Activated CD8-positive, alpha-beta memory T cell treated with anti-CD3 and anti-CD28 coated beads for 1 hour (primary cell): ENCODE data around the gene NELL1.

Experiments
- DNase-seq, 2 donors: peaks; one replicate each; pipeline ENCODE4 v3.0.0-alpha.2; 2020; ENCODE audit warnings: low read depth in 1 of 2; ENCODE audit errors: extremely low read depth in 1 of 2

Gene NELL1

DNA sequence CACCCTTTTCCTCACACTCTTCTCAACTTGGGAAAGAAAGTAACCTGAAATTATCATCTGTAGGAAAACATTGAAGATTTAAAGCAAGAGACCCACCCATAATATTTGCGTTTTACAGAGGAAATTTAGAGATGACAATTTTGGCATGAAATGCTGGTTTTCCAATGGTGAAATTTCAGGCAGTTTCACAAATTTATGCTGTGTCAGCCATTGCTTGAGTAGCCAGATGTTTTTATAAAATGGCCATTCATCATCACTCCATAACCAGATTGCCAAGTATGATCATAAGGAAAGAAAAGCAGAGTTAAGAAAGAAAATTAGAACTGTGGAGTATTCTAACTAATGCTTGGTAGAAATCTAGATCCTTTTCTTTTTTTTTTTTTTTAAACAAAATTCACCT is 732.9 kb downstream of the NELL1 start:
- no peak for DNase-seq

DNA sequence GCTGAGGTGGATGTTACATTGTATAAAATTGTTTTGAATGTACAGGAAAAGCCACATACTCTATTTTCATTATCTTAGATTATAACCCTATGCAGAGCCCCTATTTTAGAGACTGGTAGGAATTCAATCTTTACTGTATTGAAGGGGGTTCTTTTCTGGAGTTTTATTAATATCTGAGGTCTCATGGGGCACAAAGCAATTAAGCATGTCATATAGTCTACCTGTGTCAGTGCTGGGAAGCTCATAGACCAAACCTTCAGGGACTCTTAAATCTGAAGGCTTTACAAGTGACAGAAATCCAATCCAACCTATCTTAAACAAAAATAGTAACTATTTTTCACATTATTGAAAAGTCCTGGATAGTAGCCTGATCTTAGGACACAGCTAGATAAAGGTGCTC is 733.7 kb downstream of the NELL1 start:
- DNase-seq = no peak

DNA sequence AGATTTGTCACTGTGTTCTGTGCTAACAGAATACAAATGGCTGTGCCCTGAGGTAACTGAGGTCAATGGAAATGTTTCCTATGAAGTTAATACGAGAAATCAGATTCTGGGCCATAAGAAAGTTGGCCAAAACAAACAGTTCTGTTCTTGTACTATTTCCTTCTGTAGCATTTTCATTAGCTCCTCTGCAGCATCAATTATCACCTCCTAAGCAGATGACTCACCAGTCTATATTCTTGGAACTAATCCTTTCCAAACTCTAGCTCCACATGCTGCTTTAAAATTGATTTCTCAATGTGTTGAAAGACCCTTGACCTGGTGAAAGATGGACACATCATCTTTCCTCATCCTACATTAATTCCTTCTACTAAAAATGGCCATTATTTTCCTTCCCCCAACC is 736.0 kb downstream of the NELL1 start:
- no peak for DNase-seq

DNA sequence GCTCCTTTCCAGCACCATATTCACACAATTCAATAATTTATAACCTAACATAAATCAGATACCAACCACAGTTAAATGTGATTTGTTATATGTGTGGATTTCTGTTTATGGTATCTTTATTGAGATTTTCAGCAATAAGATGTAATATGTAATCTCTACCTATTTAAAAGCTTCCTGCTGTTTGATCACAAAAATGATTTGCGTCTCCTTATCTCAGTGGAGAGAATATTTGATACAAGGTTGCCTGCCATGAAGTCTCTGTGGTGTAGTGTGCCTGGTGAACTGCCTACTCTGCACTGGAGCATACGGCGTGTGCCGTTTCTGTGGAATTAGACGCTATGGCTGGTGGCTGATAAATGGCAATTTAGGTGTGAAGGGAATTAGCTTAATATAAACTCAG is 741.1 kb downstream of the NELL1 start:
- DNase-seq = no peak

DNA sequence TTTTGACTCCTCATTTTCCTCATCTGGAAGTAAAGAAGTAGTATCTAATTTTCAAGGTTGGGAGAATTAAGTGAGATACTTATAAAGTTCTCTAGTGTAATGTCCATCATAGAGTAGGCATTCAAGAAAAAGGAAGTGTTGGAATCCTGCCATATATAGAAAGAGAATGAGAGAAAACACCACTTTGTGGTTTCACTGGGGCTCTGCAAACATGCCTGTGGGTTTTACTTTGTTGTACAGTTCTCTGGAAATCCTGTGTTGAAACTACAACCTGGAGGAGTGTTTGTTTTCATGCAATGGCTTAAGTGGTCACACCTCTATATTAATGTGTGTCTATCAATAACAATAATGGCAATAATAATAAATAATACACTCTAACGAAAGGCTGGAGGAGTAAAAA is 741.7 kb downstream of the NELL1 start:
- no peak for DNase-seq

DNA sequence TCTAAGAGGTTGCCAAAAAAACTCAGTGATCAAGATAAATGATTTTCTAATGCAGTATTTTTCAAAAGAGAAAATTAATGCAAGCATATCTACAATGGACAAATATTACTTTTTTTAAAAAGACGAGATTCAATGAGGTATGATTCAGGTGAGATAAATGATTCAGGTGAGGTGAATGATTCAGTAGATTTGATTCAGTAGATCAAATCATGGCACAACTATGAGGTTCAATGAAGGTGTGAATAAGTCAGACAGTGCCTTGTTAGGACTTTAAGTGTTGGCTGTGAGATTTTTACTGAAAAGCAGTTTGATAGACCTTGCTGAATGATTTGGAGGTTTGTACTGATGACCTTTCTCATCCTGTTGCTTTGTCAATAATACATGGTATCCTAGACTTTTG is 742.2 kb downstream of the NELL1 start:
- DNase-seq = no peak

DNA sequence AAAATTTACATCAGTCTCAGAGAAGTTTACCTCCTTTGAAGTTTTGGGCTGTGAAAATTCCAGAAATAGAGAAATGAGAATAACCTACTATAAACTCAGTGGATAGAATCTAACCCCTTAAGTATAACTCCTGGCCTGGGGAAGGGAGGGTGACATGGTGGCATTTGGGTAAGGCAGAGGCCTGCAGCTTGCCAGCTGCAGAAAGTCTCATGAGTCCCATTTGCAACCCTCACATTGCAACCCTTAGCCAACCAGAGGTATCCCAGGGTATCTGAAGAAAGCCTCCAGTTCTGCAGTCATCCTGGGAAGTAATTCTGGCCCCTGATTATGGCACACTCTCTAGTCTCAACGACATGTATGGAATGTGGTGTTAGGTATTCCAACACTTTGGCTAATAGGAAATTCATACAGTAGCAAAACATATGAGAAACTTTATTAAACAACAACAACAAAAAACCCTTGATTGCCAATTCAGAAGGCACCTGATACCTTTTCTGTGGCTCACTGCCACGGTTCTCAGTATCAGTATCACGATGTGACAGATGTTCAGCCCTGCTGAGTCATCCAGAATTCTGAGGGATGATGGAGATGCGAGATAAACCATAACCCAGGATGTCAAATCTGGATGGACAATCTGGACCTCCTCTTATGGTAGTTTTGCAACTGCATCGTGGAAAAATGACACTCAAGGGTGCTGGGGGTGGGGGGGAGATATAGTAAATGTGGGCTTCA is 743.4 kb downstream of the NELL1 start:
- DNase-seq = no peak

DNA sequence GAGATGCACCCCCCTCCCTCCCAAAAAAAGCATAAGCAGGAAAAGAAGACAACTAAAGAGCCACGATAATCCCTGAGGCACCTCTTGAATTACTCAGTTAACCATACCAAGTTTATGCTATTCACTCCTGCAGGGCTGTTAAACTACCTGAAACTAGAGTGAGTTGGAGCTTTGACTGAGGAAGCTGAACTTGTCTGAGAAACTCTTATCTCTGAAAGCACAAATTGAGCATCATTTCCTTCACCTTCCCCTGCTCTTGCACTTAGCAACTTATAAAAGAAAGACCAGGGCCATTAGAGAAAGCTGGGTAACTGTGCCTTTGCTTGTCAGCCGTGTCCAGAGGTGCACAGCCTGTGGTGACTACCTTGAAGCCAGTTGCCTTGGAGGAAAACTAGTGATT is 745.6 kb downstream of the NELL1 start:
- no peak for DNase-seq

DNA sequence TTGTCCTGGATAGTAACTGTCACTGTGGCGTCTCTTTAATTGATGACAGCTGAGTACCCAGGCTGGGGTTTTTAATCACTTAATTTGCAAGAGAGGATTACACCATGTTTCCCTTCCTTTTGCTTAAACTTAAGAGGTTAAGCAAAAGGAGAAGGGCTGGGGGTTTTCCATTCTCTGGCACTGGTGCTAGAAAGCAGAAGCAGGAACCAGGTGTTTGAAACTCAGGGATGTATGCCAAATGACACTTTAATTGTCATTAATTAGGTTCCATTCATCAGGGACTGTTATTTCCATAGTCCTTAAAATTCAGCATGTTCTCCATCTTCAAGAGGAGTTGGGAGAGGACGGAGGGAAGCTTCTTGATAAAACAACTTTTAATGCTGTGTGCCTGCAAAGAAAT is 746.2 kb downstream of the NELL1 start:
- DNase-seq = no peak

DNA sequence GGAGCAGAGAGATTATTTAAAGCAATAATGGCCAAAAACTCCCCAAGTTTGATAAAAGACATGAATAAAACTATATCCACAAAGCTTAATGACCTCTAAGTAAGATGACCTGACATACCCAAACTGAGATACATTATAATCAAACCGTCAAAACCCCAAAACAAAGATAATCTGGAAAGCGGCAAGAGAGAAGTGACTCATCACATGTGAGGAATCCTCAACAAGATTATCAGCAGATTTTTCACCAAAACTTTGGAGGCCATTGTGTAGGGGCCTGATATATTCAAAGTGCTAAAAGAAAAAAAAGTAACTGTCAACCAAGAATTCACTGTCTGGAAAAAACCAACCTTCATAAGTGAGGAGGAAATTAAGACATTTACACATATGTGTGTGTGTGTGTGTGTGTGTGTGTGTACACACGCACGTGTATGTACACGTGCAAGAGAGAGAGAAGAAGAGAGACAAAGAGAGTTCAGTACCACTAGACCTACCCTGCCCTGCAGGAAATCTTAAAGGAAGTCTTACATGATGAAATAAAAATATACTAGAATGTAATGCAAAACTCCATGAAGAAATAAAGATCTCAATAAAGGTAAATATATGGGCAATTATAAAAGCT is 752.4 kb downstream of the NELL1 start:
- no peak for DNase-seq

DNA sequence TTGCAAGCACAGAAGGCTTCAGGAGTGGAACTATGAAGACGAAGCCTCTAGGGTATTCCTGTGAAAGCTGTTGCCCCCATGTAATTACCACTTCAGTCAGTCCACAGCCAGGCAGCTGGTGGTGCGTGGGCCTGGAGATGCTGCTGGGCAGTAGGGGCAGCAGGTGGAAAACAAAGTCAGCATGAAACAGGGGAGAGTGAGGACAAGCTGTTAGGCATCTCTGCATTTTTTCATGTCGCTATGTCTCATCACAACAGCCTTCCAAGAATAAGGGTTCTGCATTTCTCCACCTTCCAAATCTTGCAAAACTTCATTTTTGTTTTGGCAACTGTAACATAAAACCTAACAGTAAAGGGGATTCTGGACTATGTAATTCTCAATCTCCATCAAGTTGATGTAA is 757.5 kb downstream of the NELL1 start:
- DNase-seq = no peak

DNA sequence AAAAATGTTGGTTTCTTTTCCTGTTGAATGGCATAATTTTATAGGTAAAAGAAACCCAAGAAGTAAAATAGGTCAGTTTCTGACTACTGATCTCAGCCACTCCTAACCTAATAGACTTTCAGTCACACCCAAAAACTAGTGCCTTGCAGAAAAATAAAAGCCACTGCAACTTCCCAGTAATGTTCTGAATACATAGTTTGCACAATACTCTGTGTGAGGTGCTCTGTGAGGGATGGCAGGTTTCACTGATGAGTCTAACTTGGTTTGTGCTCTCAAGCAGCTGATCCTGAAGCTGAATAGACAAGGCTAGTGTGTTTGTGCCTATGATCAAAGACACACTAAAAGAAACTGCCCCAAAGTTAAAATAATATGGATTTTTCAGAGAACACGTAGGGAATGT is 758.3 kb downstream of the NELL1 start:
- DNase-seq = no peak

DNA sequence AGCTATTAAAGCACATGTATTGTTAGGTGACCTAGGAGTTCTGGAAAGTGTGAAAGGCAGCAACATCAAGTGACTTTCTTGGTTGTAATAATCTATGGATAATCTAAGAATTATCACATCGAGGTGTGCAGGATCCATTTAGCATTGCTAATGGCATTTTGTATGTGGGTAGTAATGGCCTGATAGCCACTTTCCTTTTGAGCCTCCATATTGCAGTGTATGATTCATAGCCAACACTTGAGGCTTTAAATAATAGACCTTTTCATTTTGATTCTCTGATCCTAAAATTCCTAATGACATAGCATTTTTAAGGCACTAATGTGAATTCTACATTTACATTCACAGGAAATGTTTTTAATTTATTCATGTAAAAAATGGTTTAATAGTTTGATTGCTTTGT is 759.4 kb downstream of the NELL1 start:
- DNase-seq = no peak

DNA sequence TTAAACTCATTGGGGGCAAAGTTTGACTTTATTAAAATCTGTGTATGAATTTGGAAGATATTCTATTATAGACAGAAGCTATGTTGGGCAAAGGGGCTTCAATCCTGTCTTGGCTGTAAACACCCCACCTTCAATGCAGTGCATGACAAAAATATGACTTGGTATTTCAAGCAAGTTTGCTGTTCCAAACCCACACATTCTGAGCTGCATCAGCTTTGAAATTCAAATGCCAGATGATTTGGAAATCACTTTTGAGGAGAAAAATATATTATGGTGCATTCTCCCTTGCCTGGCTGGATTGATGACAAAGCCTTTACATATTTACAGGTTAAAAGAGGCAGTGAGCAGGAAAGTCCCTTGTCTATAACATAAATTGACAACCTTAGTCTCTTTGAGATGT is 760.0 kb downstream of the NELL1 start:
- no peak for DNase-seq

DNA sequence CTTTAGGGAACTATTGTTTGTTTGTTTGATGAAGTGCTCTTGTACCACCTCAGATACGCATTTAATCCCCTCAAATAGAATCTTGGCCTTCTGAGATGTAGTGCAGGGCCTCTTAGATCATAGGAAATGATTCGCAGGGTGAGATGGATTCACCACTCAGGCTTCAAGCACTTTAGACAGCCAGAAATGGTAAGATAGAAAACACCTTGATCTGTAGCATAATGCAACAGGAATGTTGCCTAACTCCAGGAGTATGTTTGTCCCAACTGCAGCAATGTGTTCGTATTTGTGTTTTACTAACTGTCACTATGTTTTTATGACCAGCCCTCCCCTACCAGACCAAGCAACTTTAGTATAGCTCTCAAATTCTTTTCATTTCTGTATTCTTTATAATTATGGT is 761.2 kb downstream of the NELL1 start:
- DNase-seq = no peak

DNA sequence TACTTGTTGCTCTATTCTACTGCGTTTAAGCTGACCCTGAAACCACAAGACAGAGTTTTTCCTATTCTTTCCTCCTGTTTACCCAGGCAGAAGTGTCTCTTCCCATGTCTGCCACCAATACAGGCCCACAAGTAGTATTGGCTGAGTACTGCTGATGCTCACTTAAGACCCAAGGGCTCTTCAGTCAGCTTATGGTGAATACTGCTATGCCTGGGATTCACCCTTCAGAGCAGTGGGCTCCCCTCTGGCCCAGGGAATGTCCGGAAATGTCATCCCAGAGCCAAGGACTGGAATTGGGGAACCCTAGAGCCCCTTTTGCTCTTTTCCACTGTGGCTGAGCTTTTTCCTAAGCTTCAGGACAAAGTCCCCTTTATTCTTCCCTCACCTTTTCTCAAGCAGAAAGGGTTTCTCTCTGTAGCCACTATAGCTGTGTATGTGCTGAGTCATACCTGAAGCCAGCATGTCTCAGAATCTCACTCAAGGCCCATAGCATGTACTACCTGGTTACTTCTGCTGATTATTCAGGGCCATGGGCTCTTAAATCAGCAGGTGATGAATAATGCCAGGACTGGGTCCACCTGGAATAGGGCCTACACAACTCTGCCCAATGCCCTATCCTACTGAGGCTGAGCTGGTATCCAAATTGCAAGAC is 777.7 kb downstream of the NELL1 start:
- DNase-seq = no peak

DNA sequence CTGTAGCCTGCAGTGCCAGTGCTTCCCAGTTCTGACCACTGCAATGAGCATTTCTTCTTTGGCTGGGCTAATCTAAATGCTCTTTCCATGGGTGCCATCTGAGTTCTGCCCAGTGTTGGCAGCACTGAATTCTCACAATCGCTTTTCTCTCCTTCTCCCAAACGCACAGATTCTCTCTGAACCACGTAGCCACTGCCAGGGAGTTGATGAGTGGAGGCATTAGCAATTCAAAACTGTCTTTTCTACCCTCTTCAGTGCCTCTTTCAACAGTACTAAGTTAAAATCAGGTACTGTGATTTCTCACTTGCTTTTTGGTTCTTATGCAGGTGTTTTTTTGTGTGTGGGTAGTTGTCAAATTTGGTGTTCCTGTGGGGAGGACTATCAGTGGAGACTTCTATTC is 778.5 kb downstream of the NELL1 start:
- no peak for DNase-seq

DNA sequence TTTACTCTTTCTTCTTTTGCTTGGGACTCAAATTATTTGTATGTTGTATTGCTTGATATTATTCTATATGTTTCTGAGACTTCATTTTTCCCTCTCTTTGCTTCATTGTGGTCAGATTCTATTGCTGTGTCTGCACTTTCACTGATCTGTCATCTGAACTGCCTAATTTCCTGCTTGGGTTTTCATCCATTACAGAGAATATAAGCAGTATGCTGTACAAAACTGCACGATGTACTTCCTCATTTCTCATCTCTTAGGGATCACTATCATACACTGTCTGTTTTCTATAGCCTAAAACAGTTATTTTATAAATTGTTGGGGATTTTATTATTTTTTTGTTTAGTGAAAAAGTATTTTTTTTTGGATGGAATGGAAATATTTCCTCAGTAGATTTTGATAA is 786.8 kb downstream of the NELL1 start:
- no peak for DNase-seq

DNA sequence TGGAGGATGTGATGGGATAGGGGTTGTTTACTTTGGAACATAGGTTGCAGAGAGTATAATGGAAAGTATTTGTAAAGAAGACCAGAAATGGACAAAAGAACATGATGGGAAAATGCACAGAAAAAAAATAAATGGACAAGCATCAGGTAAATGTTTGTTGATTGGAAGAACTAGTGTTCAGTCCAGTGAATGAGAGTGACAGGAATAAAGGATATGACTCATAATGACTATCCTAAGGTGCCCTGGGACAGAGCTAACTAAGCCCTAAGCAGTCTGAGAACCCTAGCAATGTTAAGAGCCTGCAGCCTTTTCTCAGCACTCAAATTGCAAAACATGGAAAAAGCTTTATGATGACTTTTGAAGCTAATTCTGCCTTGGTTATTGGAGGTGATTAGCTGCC is 790.7 kb downstream of the NELL1 start:
- DNase-seq = no peak

DNA sequence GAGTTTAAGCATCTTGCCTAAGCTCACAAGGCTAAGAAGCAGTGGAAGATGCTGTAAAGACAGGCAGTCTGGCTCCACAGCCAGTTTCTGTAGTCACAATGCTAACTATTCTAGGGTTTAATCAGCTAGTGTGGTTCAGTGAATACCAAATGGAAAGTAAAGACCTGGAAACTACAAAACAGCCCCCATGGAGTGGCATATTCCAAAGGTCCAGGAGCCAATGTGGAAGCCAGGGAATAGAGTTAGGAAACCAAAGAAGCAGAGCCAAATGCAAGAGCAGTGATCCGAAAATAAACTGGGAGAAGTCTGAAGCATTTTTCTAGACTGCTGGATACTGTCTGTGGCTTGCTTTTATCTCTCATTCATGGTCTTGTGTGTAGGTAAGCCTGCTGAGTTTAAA is 792.3 kb downstream of the NELL1 start:
- no peak for DNase-seq

DNA sequence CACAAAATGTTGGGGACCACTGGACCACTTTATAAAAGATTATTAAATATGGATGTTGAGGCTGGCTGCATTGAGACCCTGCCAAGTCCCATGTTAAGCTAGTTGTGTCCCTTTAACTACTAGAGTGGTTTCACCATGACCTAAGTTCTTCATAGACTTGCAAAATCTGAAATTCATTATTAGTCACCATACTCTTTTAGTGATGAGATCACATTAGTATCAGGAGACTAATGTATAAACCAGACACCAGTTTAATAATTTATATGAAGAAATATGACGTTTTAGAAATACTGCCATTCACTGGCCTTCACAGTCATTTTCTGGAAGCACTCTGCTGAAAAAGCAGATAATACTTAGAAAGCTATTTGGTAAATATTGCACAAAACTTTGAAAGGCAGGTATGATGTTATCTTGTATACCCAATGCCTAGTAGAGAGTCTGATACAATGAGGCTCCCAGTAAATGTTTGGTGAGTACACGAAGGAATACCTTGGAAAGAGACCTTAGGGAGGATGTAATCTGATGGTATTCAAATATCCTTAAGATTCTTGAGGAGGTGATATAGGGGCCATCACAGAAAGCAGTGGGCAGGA is 795.3 kb downstream of the NELL1 start:
- no peak for DNase-seq

DNA sequence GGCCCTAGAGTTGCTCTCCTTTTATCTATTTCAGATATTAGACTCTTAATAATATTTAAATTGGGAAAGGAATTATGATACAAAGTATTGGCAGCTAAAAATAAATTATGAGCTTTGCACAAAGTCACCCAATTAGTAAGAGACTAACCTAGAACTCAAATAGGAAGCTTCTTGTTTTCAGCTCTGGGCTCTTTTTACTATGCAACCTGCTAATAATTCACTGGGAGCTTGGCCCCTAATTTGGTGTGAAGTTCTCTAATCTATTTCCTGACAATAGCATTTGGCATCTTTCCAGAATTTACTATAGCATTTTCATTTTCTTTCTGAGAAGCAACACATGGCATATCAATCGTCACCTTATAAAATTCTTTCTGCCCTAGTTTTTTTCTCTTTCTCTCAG is 795.8 kb downstream of the NELL1 start:
- DNase-seq = no peak
